T-helper 2 cell (primary cell): ENCODE data around the gene CPB1.

Source experiments
- DNase-seq, 5 experiments: peaks; one replicate each; pipeline versions ENCODE4 v3.0.0 to v3.0.0-alpha.2; 2012 to 2022

Gene CPB1

DNA sequence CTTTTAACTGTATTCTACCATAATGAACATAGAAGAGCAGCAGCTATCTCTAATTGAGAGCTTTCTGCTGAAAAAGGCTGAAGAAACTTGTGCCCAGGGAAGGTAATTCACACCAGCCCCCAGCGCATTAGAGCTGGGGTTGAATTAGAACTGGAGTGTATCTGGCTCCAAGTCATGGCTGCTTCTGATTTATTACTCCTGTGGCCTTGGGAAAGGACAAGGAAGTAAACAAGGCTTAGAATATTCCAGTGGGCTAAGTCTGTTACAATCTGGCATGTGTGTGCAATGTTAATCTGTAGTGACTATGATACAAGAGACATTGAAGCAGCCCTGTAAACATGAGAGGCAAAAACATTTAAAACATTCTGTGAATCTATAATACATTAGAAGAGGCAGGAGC, 55.6 kb downstream of the CPB1 start:
- no peak for DNase-seq

DNA sequence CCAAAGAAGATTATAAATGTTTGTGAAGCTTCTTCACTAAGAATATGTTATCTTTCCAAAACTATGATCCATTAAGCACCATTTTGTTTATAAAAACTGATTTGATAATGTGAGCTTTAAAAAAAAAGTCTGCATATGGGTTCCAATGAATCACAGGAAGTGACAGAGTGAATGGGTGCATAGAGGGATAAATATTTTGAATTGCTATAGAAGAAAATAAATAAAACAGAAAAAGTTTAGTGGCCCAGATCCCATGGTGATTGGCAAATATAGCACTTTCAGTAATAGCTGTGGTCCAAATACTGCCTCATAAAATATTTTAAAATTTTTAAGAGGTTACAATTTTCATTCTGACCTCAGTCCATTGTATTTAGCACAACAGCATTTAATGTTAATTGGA, 56.6 kb downstream of the CPB1 start:
- no peak for DNase-seq

DNA sequence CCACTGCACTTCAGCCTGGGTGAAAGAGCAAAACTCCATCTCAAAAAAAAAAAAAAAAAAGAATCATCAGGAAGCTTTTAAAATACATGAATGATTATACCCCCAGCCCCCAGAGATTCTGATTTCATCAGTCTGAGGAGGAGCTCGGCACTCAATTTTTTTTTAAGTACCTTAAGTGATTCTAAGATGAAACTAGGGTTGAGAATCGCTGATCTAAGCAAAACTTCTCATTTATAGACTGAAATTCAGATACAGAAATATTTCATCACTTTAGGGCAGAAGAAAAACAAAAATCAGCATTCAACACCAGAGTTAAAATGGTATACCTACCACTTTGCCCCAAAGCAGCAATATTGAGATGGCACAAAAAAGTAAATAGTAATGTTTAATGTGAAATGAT, 62.2 kb downstream of the CPB1 start:
- no peak for DNase-seq

DNA sequence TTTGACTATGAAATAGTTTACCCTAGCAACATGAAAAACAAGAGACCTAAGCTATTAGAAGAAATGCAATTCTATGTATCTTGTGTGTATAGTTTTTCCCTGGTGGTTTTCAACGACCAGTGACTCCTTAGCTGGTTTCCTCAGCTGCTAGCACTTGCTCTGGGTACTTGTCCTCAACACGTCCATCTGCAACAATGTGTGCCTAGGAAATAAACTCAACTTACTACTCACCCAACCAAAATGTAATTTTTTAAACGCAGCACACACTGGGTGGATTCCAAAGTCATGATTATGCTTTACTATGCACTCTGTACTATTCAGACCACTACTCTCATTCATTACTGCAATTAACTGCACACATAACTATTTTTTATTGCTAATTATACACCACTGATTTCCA, 68.5 kb downstream of the CPB1 start:
- no peak for DNase-seq

DNA sequence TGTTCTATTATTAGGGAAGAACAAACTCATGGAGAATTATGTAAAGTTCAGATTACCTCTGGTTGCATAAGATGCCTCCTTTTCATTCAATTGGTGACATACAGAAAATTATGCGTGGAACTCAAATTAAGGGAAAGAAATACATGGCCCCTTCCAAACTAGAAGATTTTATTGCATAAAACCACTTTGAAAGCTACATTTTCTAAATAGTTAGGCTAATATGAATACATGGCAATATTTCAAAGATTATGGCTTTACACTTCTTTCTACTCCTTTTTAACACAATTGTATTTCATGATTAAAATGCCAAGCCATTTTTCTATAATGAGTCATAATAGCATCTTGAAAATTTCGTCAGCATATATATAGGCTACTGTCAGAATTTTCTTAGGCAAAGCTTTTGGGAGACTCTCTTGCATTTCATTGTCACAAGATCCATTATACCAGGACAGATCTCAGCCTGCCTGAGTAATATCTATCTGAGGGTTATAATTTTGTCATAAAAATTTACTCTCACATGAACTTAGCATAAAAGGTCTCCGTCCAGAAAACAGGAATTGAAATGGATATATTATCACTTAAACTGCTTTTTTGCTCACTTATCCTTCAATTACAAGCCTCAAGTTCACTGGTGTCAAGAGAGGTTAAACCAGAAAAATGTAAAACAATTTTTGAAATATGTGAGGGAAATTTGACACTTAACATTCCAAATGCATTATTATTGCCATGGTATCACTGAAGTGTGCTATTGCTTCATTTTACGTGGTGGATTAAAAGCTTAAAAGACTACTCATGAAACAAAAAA, 74.6 kb downstream of the CPB1 start:
- DNase-seq = no peak

DNA sequence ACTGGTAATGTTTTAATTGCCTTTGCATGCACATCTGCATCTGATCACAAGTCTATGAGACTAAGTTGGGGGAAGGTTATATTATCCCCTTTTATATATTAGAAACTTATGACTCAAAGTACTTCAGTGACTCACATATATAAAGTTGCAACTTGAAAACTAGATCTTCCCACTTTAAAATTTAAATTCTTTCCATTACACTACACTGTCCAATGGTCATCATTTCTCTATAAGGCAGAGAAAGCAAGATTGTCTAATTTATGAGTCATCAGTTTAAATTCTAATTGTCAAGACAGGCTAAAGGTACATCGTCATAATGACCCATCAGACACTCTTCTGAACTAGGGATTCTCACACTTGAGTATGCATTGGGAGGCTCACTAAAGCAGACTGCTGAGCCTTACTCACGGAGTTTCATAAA, 75.4 kb downstream of the CPB1 start:
- no peak for DNase-seq

DNA sequence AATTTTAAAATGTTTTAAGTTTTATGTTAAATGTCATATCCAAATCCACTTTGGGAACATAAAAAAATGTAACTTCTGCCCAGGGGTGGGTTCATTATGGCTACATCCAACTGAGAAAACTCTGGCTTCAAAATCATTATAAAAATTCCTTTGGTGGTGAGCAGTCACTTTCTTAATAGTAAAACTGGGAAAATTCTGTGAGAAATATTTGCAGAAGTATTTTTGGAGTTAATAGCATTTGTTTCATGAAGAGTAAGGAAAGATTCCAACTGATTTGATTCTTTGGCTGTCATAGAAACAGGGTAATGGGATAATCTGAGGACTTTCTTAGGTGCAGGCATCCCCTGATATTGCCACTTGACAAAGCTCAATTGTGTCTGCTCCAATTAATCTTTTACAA, 76.3 kb downstream of the CPB1 start:
- no peak for DNase-seq

DNA sequence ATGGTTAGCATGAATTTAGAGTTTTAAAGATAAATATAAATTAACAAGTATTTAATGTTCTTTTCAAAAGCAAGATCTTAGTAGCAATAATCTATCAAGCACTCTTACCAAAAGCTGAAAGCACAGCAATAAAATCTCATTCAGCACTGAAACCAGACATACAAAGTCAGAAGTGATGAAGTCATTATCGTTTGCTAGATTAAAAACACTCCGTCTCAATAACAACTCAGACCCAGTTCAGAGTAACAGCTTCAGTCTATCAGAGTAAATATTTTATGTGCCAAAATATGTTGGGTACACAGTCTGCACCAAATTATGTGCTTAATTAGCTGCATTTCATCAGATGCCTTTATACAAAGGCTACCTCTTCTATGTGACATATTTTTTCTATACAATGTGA, 79.1 kb downstream of the CPB1 start:
- DNase-seq = no peak
